ENCODE measurements around the gene GRAP. TPM values are rescaled to one million over a fixed set of nuclear protein-coding genes. Genes with fewer than 3 reads are reported as not detected.

The GRAP gene
- total RNA-seq, 1 experiment from 2014 or later: 0.21 TPM

GRCh38 chr17:19017401-19017800 is 29.4 kb downstream of the GRAP start:
- no TSS peak for BruUV-seq (replicated peaks)
- in situ Hi-C loops (cut with HindIII; ENCODE audit: low pct_unique_long_range_greater_than_20kb, low sequenced_read_pairs) (no loop called here), intact Hi-C loops (cut with micrococcal nuclease; ENCODE audit: unreplicated experiment) (no loop called here)
- DNase-seq (ENCODE audit: low read depth, low spot score): no peak
- Histone ChIP-seq H3K27me3 (ENCODE audit: control insufficient read depth, insufficient read depth, low read length) (no peaks in the 10 kb centered on the region), H3K27ac (ENCODE audit: low read length) (no peak overlapping the region), H3K9me3 (ENCODE audit: control insufficient read depth, insufficient read depth, low read depth, low read length) (no peaks in the 10 kb centered on the region), H3K4me1 (ENCODE audit: control insufficient read depth, insufficient read depth, low read length) (no peaks in the 10 kb centered on the region), H3K36me3 (ENCODE audit: control insufficient read depth, insufficient read depth, low read length) (no peaks in the 10 kb centered on the region), H3K4me3 (ENCODE audit: low read depth in 2 of 2, low read length in 2 of 2) (no peak overlapping the region)
- CTCF ChIA-PET: no interaction called here
- POLR2A ChIA-PET: no interaction called here
- no peak for ATAC-seq
- no peak for TF ChIP-seq SIN3A (IDR thresholded peaks at IDR 0.05; ENCODE audit: borderline replicate concordance, insufficient read depth, low read depth, low read length)
- TF ChIP-seq REST (IDR thresholded peaks at IDR 0.05; ENCODE audit: insufficient read depth in 1 of 2, low read depth in 2 of 2, low read length in 1 of 2): no peak
- no peak for TF ChIP-seq CTCF (IDR thresholded peaks at IDR 0.05)
- TF ChIP-seq TCF7L2 (IDR thresholded peaks at IDR 0.05; ENCODE audit: low read depth, low read length): no peak
- TF ChIP-seq POLR2AphosphoS5 (IDR thresholded peaks at IDR 0.05; ENCODE audit: low read depth, low read length): no peak

- POLR2A ChIA-PET: no interaction called here
Observed at GRCh38 chr17:19016881-19017280, 29.9 kb downstream of the GRAP start.

GRCh38 chr17:19016297-19016696 is 30.5 kb downstream of the GRAP start:
- no peak for ATAC-seq
- in situ Hi-C loops (cut with HindIII; ENCODE audit: low pct_unique_long_range_greater_than_20kb, low sequenced_read_pairs) (no loop called here), intact Hi-C loops (cut with micrococcal nuclease; ENCODE audit: unreplicated experiment) (no loop called here)
- CTCF ChIA-PET: no interaction called here
- no peak overlapping the region for H3K4me3 ChIP-seq (ENCODE audit: low read depth in 2 of 2, low read length in 2 of 2)
- no peak overlapping the region for H3K27ac ChIP-seq (ENCODE audit: low read length)
- no peak for DNase-seq (ENCODE audit: low read depth, low spot score)
- BruUV-seq (replicated peaks): no TSS peak
- H3K4me1 ChIP-seq (ENCODE audit: control insufficient read depth, insufficient read depth, low read length): no peaks in the 10 kb centered on the region
- POLR2A ChIA-PET: no interaction called here
- TF ChIP-seq REST (IDR thresholded peaks at IDR 0.05; ENCODE audit: insufficient read depth in 1 of 2, low read depth in 2 of 2, low read length in 1 of 2) (no peak), SIN3A (IDR thresholded peaks at IDR 0.05; ENCODE audit: borderline replicate concordance, insufficient read depth, low read depth, low read length) (no peak), CTCF (IDR thresholded peaks at IDR 0.05) (no peak), POLR2AphosphoS5 (IDR thresholded peaks at IDR 0.05; ENCODE audit: low read depth, low read length) (no peak), TCF7L2 (IDR thresholded peaks at IDR 0.05; ENCODE audit: low read depth, low read length) (no peak)
- no peaks in the 10 kb centered on the region for H3K36me3 ChIP-seq (ENCODE audit: control insufficient read depth, insufficient read depth, low read length)
- no peaks in the 10 kb centered on the region for H3K27me3 ChIP-seq (ENCODE audit: control insufficient read depth, insufficient read depth, low read length)
- H3K9me3 ChIP-seq (ENCODE audit: control insufficient read depth, insufficient read depth, low read depth, low read length): no peaks in the 10 kb centered on the region

More at GRCh38 chr17:19016881-19017280, 29.9 kb downstream of the GRAP start:
- in situ Hi-C loops (cut with HindIII; ENCODE audit: low pct_unique_long_range_greater_than_20kb, low sequenced_read_pairs): no loop called here
- Histone ChIP-seq H3K4me3 (ENCODE audit: low read depth in 2 of 2, low read length in 2 of 2) (no peak overlapping the region), H3K36me3 (ENCODE audit: control insufficient read depth, insufficient read depth, low read length) (no peaks in the 10 kb centered on the region), H3K27me3 (ENCODE audit: control insufficient read depth, insufficient read depth, low read length) (no peaks in the 10 kb centered on the region), H3K9me3 (ENCODE audit: control insufficient read depth, insufficient read depth, low read depth, low read length) (no peaks in the 10 kb centered on the region), H3K27ac (ENCODE audit: low read length) (no peak overlapping the region), H3K4me1 (ENCODE audit: control insufficient read depth, insufficient read depth, low read length) (no peaks in the 10 kb centered on the region)
- no peak for TF ChIP-seq TCF7L2 (IDR thresholded peaks at IDR 0.05; ENCODE audit: low read depth, low read length)
- CTCF ChIA-PET: no interaction called here
- no peak for DNase-seq (ENCODE audit: low read depth, low spot score)
- ATAC-seq: no peak
- intact Hi-C loops (cut with micrococcal nuclease; ENCODE audit: unreplicated experiment): no loop called here
- BruUV-seq (replicated peaks): no TSS peak

Measured in Panc1 (cell line).